ENCODE data around the gene MCF2L. TPM values are rescaled to one million over a fixed set of nuclear protein-coding genes. Genes with fewer than 3 reads are reported as not detected.

MCF2L gene
- total and polyA plus RNA-seq, 9 of the 15 experiments (the other 6 are each of a cell fraction or from before 2014, with no cell fraction given) = 0.05 to 0.25 (median 0.18) TPM; not detected in 5

GRCh38 chr13:112986946-112987681 lies 18.1 kb downstream of the MCF2L start:
- intact Hi-C loops (cut with micrococcal nuclease) (no loop called here), in situ Hi-C loops (cut with MboI) (no loop called here)
- Histone ChIP-seq H3K27ac (ENCODE audit: extremely low read depth, low read depth, low read length) (no peak overlapping the region), H3K4me2 (ENCODE audit: insufficient read depth, low read length) (no peak overlapping the region), H3K9ac (ENCODE audit: insufficient read depth in 1 of 2, low read depth in 2 of 2, low read length in 2 of 2) (no peak overlapping the region), H3K36me3 (ENCODE audit: control insufficient read depth, insufficient read depth, low read length) (no peaks in the 10 kb centered on the region), H4K20me1 (replicated peaks; ENCODE audit: control insufficient read depth, insufficient read depth, low read length) (no peaks in the 10 kb centered on the region), H3K4me1 (replicated peaks in 1 of 2; ENCODE audit: control insufficient read depth in 2 of 2, insufficient read depth in 2 of 2, low read length in 2 of 2) (no peaks in the 10 kb centered on the region; a peak in 2 of 5 replicates), H3K27me3 (ENCODE audit: control insufficient read depth in 2 of 2, insufficient read depth in 2 of 2, low read length in 2 of 2) (peaks cover 11 to 77% of the 10 kb centered on the region in 2 experiments; a peak in 4 of 5 replicates), H3K9me1 (ENCODE audit: control insufficient read depth, insufficient read depth, low read length) (no peaks in the 10 kb centered on the region), H3K4me3 (no peak overlapping the region), H3K9me3 (replicated peaks; ENCODE audit: control insufficient read depth, insufficient read depth, low read depth, low read length) (no peaks in the 10 kb centered on the region), H2AFZ (ENCODE audit: low read depth, low read length) (no peak overlapping the region), H3K79me2 (ENCODE audit: control insufficient read depth, insufficient read depth, low read length) (no peaks in the 10 kb centered on the region)
- BruUV-seq (replicated peaks) = no TSS peak
- 1% methylated on average over 15 of the region's 29 CpGs for WGBS (ENCODE audit: insufficient coverage, low coverage, missing lambda C conversion rate)
- DNase-seq (ENCODE audit: extremely low read depth in 1 of 4, low spot score in 3 of 4) = no peak
- ChIA-PET POLR2A (no interaction called here), CTCF (ENCODE audit: low intra/inter-chr PET ratio) (no interaction called here)
- no peak for FAIRE-seq
- ATAC-seq = no peak
- TF ChIP-seq, protein P1, sequence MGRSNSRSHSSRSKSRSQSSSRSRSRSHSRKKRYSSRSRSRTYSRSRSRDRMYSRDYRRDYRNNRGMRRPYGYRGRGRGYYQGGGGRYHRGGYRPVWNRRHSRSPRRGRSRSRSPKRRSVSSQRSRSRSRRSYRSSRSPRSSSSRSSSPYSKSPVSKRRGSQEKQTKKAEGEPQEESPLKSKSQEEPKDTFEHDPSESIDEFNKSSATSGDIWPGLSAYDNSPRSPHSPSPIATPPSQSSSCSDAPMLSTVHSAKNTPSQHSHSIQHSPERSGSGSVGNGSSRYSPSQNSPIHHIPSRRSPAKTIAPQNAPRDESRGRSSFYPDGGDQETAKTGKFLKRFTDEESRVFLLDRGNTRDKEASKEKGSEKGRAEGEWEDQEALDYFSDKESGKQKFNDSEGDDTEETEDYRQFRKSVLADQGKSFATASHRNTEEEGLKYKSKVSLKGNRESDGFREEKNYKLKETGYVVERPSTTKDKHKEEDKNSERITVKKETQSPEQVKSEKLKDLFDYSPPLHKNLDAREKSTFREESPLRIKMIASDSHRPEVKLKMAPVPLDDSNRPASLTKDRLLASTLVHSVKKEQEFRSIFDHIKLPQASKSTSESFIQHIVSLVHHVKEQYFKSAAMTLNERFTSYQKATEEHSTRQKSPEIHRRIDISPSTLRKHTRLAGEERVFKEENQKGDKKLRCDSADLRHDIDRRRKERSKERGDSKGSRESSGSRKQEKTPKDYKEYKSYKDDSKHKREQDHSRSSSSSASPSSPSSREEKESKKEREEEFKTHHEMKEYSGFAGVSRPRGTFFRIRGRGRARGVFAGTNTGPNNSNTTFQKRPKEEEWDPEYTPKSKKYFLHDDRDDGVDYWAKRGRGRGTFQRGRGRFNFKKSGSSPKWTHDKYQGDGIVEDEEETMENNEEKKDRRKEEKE (IDR thresholded peaks at IDR 0.05; ENCODE audit: borderline replicate concordance in 1 of 2, control insufficient read depth in 1 of 2, low read depth in 2 of 2, low read length in 1 of 2) = no peak
- TF ChIP-seq TGIF2 (CRISPR knock-in tag; IDR thresholded peaks at IDR 0.05) (no peak), ZNF584 (CRISPR knock-in tag; IDR thresholded peaks at IDR 0.05; ENCODE audit: low read depth) (no peak), U2AF2 (optimal IDR thresholded peaks at IDR 0.05; ENCODE audit: low read depth, low read length) (no peak), CREB5 (CRISPR knock-in tag; IDR thresholded peaks at IDR 0.05) (no peak), ZNF316 (IDR thresholded peaks at IDR 0.05) (no peak), MTA3 (IDR thresholded peaks at IDR 0.05; ENCODE audit: borderline replicate concordance) (no peak), CBFB (CRISPR knock-in tag; IDR thresholded peaks at IDR 0.05) (no peak), DLX4 (CRISPR knock-in tag; IDR thresholded peaks at IDR 0.05) (no peak), RFX7 (CRISPR knock-in tag; IDR thresholded peaks at IDR 0.05) (no peak), GABPA (tag; conservative IDR thresholded peaks at IDR 0.05; ENCODE audit: low read depth) (no peak), ZNF133 (CRISPR knock-in tag; IDR thresholded peaks at IDR 0.05) (no peak), ZNF146 (CRISPR knock-in tag; IDR thresholded peaks at IDR 0.05; ENCODE audit: unreplicated experiment) (no peak), TCF7 (IDR thresholded peaks at IDR 0.05; ENCODE audit: borderline replicate concordance) (no peak), HNRNPL (IDR thresholded peaks at IDR 0.05; ENCODE audit: low read depth, low read length) (no peak)

Measured in K562 (cell line).